DND-41 (cell line): Measurements from ENCODE around the gene STXBP6.

Experiments
- ATAC-seq: fragments of 200-7000 bp; cut with Tn5 transposase; 3 replicates; pipeline ENCODE4 v1.9.1; 2021; ENCODE audit warnings: low read depth; ENCODE audit not compliant: insufficient read depth
- DNase-seq: peaks from one replicate; pipeline ENCODE4 v3.0.0-alpha.2; 2020
- H2AFZ ChIP-seq: 2 replicates; pipeline ENCODE4 v1.6.0; 2012; ENCODE audit warnings: low read depth, low read length
- H3K27ac ChIP-seq: 2 replicates; pipeline ENCODE4 v1.5.1; 2012; ENCODE audit warnings: low read length, inconsistent platforms
- H3K27me3 ChIP-seq: fragments of 200-600 bp; sonication (generic); 2 replicates; pipeline ENCODE4 v1.6.0; 2012; ENCODE audit warnings: low read length, mild to moderate bottlenecking, inconsistent platforms; ENCODE audit not compliant: insufficient read depth, poor library complexity
- H3K36me3 ChIP-seq: 2 replicates; pipeline ENCODE4 v1.5.1; 2012; ENCODE audit warnings: low read length, inconsistent platforms; ENCODE audit not compliant: insufficient read depth
- H3K4me1 ChIP-seq: 2 replicates; pipeline ENCODE4 v1.5.1; 2012; ENCODE audit warnings: mild to moderate bottlenecking, low read length; ENCODE audit not compliant: insufficient read depth
- H3K4me2 ChIP-seq: 2 replicates; pipeline ENCODE4 v1.6.0; 2012; ENCODE audit warnings: mild to moderate bottlenecking, moderate library complexity, low read length, inconsistent platforms; ENCODE audit not compliant: insufficient read depth
- H3K4me3 ChIP-seq, 2 experiments: fragments of 200-600 bp in 1 of 2; shearing (Covaris generic) in 1 of 2; 2 replicates each; pipeline ENCODE4 v1.5.1; 2012 to 2016; ENCODE audit warnings: inconsistent platforms in 2 of 2, low read length in 2 of 2, mild to moderate bottlenecking in 2 of 2, low read depth in 1 of 2, moderate library complexity in 1 of 2
- H3K79me2 ChIP-seq: 2 replicates; pipeline ENCODE4 v1.6.0; 2012; ENCODE audit warnings: low read length, inconsistent platforms; ENCODE audit not compliant: insufficient read depth
- H3K9ac ChIP-seq: 2 replicates; pipeline ENCODE4 v1.6.0; 2012; ENCODE audit warnings: low read depth, mild to moderate bottlenecking, inconsistent platforms, low read length, moderate library complexity
- H3K9me3 ChIP-seq: 2 replicates; pipeline ENCODE4 v1.5.1; 2012; ENCODE audit warnings: low read length, moderate library complexity, mild to moderate bottlenecking, inconsistent platforms; ENCODE audit not compliant: insufficient read depth, severe bottlenecking
- H4K20me1 ChIP-seq: 2 replicates; pipeline ENCODE4 v1.6.0; 2012; ENCODE audit warnings: low read length; ENCODE audit not compliant: insufficient read depth
- EZH2 ChIP-seq: IDR thresholded peaks from 3 replicates; pipeline ENCODE4 v1.6.1; 2012; ENCODE audit warnings: borderline replicate concordance, low read depth, mild to moderate bottlenecking, moderate library complexity, low read length, inconsistent platforms; ENCODE audit not compliant: severe bottlenecking
- TF ChIP-seq, protein P1 (sequence below): IDR thresholded peaks from 2 replicates; pipeline ENCODE4 v1.5.1; 2012; ENCODE audit warnings: borderline replicate concordance, low read length, moderate library complexity, mild to moderate bottlenecking; ENCODE audit not compliant: poor library complexity, severe bottlenecking; ENCODE audit errors: extremely low read depth

STXBP6 gene

GRCh38 chr14:25034803-25035681 is 14.9 kb downstream of the STXBP6 start:
- Histone ChIP-seq H3K4me3 (no peak overlapping the region), H3K9ac (no peak overlapping the region), H3K79me2 (no peaks in the 10 kb centered on the region), H3K27me3 (peaks cover 1% of the 10 kb centered on the region), H3K36me3 (no peaks in the 10 kb centered on the region), H3K9me3 (no peaks in the 10 kb centered on the region), H3K4me1 (no peaks in the 10 kb centered on the region), H2AFZ (no peak overlapping the region), H4K20me1 (no peaks in the 10 kb centered on the region), H3K4me2 (no peak overlapping the region), H3K27ac (no peak overlapping the region)
- DNase-seq: no peak
- no peak for ATAC-seq
- TF ChIP-seq, protein P1, sequence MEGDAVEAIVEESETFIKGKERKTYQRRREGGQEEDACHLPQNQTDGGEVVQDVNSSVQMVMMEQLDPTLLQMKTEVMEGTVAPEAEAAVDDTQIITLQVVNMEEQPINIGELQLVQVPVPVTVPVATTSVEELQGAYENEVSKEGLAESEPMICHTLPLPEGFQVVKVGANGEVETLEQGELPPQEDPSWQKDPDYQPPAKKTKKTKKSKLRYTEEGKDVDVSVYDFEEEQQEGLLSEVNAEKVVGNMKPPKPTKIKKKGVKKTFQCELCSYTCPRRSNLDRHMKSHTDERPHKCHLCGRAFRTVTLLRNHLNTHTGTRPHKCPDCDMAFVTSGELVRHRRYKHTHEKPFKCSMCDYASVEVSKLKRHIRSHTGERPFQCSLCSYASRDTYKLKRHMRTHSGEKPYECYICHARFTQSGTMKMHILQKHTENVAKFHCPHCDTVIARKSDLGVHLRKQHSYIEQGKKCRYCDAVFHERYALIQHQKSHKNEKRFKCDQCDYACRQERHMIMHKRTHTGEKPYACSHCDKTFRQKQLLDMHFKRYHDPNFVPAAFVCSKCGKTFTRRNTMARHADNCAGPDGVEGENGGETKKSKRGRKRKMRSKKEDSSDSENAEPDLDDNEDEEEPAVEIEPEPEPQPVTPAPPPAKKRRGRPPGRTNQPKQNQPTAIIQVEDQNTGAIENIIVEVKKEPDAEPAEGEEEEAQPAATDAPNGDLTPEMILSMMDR: no peak
- no peak for TF ChIP-seq EZH2

DNA sequence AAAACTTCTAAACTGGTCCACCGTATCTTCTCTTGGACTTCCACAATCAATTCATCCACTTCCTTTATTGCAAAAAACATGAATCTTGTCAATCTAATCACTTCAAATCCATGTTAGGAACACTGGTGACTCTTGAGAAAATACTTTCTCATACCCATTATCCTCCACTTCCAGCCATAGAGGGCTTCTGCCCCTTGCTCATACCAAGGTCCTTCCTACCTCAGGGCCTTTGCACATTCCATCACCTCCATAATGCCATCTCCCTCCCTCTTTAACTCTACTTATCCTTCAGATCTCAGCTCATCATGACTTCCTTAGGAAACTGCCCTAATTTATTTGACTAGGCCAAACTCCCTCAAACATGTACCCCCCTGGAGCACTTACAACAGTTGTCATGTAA is 16.6 kb downstream of the STXBP6 start:
- Histone ChIP-seq H3K4me2 (no peak overlapping the region), H3K9ac (no peak overlapping the region), H4K20me1 (no peaks in the 10 kb centered on the region), H3K79me2 (no peaks in the 10 kb centered on the region), H3K4me1 (no peaks in the 10 kb centered on the region), H3K27me3 (peaks cover 3% of the 10 kb centered on the region), H3K36me3 (no peaks in the 10 kb centered on the region), H3K4me3 (no peak overlapping the region), H3K9me3 (no peaks in the 10 kb centered on the region), H2AFZ (no peak overlapping the region), H3K27ac (no peak overlapping the region)
- ATAC-seq (no peak), DNase-seq (no peak)
- TF ChIP-seq, protein P1: no peak
- no peak for TF ChIP-seq EZH2

DNA sequence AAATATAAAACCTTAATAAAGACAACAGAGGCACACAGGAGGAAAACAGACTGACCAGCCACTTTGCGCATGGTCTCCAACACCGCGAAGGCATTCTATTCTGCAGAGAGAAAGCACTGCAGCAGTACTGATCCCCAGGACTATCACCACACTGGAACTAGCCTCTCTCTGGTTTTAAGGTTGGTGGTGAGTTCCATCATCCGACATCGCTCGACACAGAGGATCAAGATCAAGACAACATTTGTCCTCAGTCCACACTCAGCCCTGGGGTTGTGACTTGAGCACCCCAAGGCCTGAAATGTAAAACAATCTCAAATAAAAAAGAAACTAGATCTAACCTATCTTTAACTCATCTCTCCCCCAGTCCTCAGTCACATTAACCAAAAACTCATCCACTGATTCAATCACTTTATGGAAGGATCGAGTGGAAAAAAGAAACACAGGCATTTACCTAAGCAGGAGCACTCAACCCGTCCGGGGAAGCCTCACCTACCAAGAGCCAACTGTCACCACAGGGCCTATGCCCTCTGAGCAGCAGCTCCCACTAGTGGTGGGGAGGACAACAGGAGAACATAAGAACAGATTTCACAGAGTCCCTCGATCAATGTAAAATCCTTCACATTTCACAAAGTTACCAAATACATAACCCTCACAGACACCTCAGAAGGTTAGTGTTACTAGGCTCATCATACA is 17.7 kb downstream of the STXBP6 start:
- H3K27ac ChIP-seq: no peak overlapping the region
- no peaks in the 10 kb centered on the region for H3K79me2 ChIP-seq
- DNase-seq: peak; percentile 5
- no peaks in the 10 kb centered on the region for H4K20me1 ChIP-seq
- H3K4me2 ChIP-seq: no peak overlapping the region
- no peaks in the 10 kb centered on the region for H3K36me3 ChIP-seq
- no peak overlapping the region for H3K9ac ChIP-seq
- H2AFZ ChIP-seq: no peak overlapping the region
- no peak for TF ChIP-seq EZH2
- TF ChIP-seq, protein P1: peak; percentile 37
- ATAC-seq: no peak
- H3K4me3 ChIP-seq: no peak overlapping the region
- no peaks in the 10 kb centered on the region for H3K9me3 ChIP-seq
- no peaks in the 10 kb centered on the region for H3K4me1 ChIP-seq
- peaks cover 3% of the 10 kb centered on the region for H3K27me3 ChIP-seq
